Glutamatergic neuron (in vitro differentiated cells): ENCODE measurements around the gene SLC29A3. TPM values are rescaled to one million over a fixed set of nuclear protein-coding genes. Genes with fewer than 3 reads are reported as not detected.

Source experiments
- DNase-seq: peaks from one replicate; pipeline ENCODE4 v3.0.0; 2022
- H3K27ac Mint-ChIP-seq: one replicate; pipeline ENCODE4 v1.8.0; 2020; ENCODE audit warnings: mild to moderate bottlenecking, mixed read lengths, inconsistent platforms; ENCODE audit not compliant: unreplicated experiment
- H3K27me3 Mint-ChIP-seq: one replicate; pipeline ENCODE4 v1.8.0; 2020; ENCODE audit warnings: mild to moderate bottlenecking, moderate library complexity, mixed read lengths, inconsistent platforms; ENCODE audit not compliant: unreplicated experiment
- H3K36me3 Mint-ChIP-seq: one replicate; pipeline ENCODE4 v1.8.0; 2020; ENCODE audit warnings: mild to moderate bottlenecking, mixed read lengths, inconsistent platforms; ENCODE audit not compliant: unreplicated experiment
- H3K4me1 Mint-ChIP-seq: one replicate; pipeline ENCODE4 v1.8.0; 2020; ENCODE audit warnings: mild to moderate bottlenecking, low read depth, mixed read lengths, inconsistent platforms; ENCODE audit not compliant: unreplicated experiment
- H3K4me3 Mint-ChIP-seq: one replicate; pipeline ENCODE4 v1.8.0; 2020; ENCODE audit warnings: mild to moderate bottlenecking, mixed read lengths, inconsistent platforms; ENCODE audit not compliant: unreplicated experiment
- H3K9me3 Mint-ChIP-seq: one replicate; pipeline ENCODE4 v1.8.0; 2020; ENCODE audit warnings: mild to moderate bottlenecking, moderate library complexity, mixed read lengths, inconsistent platforms; ENCODE audit not compliant: unreplicated experiment
- CTCF ChIP-seq: fragments of 200-600 bp; sonication (generic); IDR thresholded peaks from one replicate; pipeline ENCODE4 v1.5.0; 2021; ENCODE audit not compliant: partially characterized antibody, unreplicated experiment
- total RNA-seq: library from RNA; stranded (reverse); fragmentation: NEBNext Ultra II Directional; extraction: Animal tissue kit (Norgen Biotek cat#: 25700); gene quantifications from one replicate; pipeline ENCODE4 v1.2.1, GENCODE V29; 2021; ENCODE audit not compliant: unreplicated experiment

Gene SLC29A3
- total RNA-seq, 1 donor from 2014 or later = 7.8 TPM

- Mint-ChIP-seq H3K27me3 (peaks cover 4% of the 10 kb centered on the region), H3K4me1 (peaks cover 11% of the 10 kb centered on the region), H3K9me3 (peaks cover 5% of the 10 kb centered on the region), H3K36me3 (no peaks in the 10 kb centered on the region), H3K4me3 (no peak overlapping the region), H3K27ac (no peak overlapping the region)
- DNase-seq = no peak
- TF ChIP-seq CTCF = no peak
Observed at GRCh38 chr10:71339796-71340589, 20.9 kb downstream of the SLC29A3 start.

- no peak for TF ChIP-seq CTCF
- Mint-ChIP-seq H3K4me3 (no peak overlapping the region), H3K9me3 (no peaks in the 10 kb centered on the region), H3K4me1 (peaks cover 27% of the 10 kb centered on the region), H3K27ac (no peak overlapping the region), H3K27me3 (no peaks in the 10 kb centered on the region), H3K36me3 (no peaks in the 10 kb centered on the region)
- DNase-seq = no peak
Observed at GRCh38 chr10:71342573-71343391, 23.7 kb downstream of the SLC29A3 start.

- Mint-ChIP-seq H3K27me3 (no peaks in the 10 kb centered on the region), H3K27ac (no peak overlapping the region), H3K4me3 (no peak overlapping the region), H3K36me3 (no peaks in the 10 kb centered on the region), H3K9me3 (no peaks in the 10 kb centered on the region), H3K4me1 (peaks cover 29% of the 10 kb centered on the region)
- no peak for DNase-seq
- no peak for TF ChIP-seq CTCF
Observed at GRCh38 chr10:71343392-71343773, 24.3 kb downstream of the SLC29A3 start.

GRCh38 chr10:71344154-71344925 is 25.3 kb downstream of the SLC29A3 start:
- H3K4me1 Mint-ChIP-seq = peaks cover 26% of the 10 kb centered on the region

More at GRCh38 chr10:71344154-71344925, 25.3 kb downstream of the SLC29A3 start:
- DNase-seq = no peak
- Mint-ChIP-seq H3K27me3 (peaks cover 2% of the 10 kb centered on the region), H3K4me3 (no peak overlapping the region), H3K27ac (no peak overlapping the region), H3K9me3 (no peaks in the 10 kb centered on the region), H3K36me3 (no peaks in the 10 kb centered on the region)
- TF ChIP-seq CTCF = no peak
